K562 (cell line): ENCODE measurements around the gene RPEL1. TPM values are rescaled to one million over a fixed set of nuclear protein-coding genes. Genes with fewer than 3 reads are reported as not detected.

ENCODE experiments used
- CREB5 ChIP-seq: fragments of 250-450 bp; sonication (Bioruptor Pico); IDR thresholded peaks from 2 replicates; pipeline ENCODE4 v1.5.0; 2020; ENCODE audit warnings: mild to moderate bottlenecking
- DPF2 ChIP-seq: fragments of 450-650 bp; IDR thresholded peaks from 2 replicates; pipeline ENCODE4 v1.6.1; 2016
- ETS1 ChIP-seq: conservative IDR thresholded peaks from 2 replicates; pipeline ENCODE4 v1.6.1; 2011; ENCODE audit warnings: low read depth, mild to moderate bottlenecking, low read length; ENCODE audit not compliant: control insufficient read depth
- JUNB ChIP-seq: fragments of 450-650 bp; formaldehyde crosslinking; conservative IDR thresholded peaks from 2 replicates; pipeline ENCODE4 v1.4.0; 2020; ENCODE audit warnings: mild to moderate bottlenecking
- LARP7 ChIP-seq: fragments of 450-650 bp; IDR thresholded peaks from 2 replicates; pipeline ENCODE4 v1.6.1; 2016
- LEF1 ChIP-seq: fragments of 450-650 bp; IDR thresholded peaks from 2 replicates; pipeline ENCODE4 v1.6.1; 2016; ENCODE audit warnings: mild to moderate bottlenecking
- MNT ChIP-seq, 2 experiments: fragments of 450-650 bp; conservative IDR thresholded peaks; 2 replicates each; pipeline ENCODE4 v1.6.1; 2017; ENCODE audit warnings: mild to moderate bottlenecking in 2 of 2, moderate library complexity in 2 of 2
- NFE2L1 ChIP-seq: fragments of 450-650 bp; IDR thresholded peaks from 2 replicates; pipeline ENCODE4 v1.6.1; 2016; ENCODE audit warnings: missing genetic modification characterization, low read depth, mild to moderate bottlenecking, missing compliant biosample characterization, moderate library complexity, borderline replicate concordance
- NFYB ChIP-seq: IDR thresholded peaks from 2 replicates; pipeline ENCODE4 v1.6.1; 2011; ENCODE audit warnings: mild to moderate bottlenecking, moderate library complexity; ENCODE audit not compliant: insufficient read length; ENCODE audit errors: extremely low read depth
- NR1H2 ChIP-seq: sonication (generic); formaldehyde crosslinking; IDR thresholded peaks from 2 replicates; pipeline ENCODE4 v1.4.0; 2020; ENCODE audit warnings: mild to moderate bottlenecking, missing genetic modification reagents
- PHTF2 ChIP-seq: fragments of 250-450 bp; sonication (Bioruptor Pico); IDR thresholded peaks from 2 replicates; pipeline ENCODE4 v1.5.0; 2021; ENCODE audit warnings: mild to moderate bottlenecking
- POU5F1 ChIP-seq: fragments of 150-350 bp; IDR thresholded peaks from 2 replicates; pipeline ENCODE4 v1.6.1; 2014; ENCODE audit warnings: borderline replicate concordance, low read length, low read depth, mild to moderate bottlenecking; ENCODE audit not compliant: partially characterized antibody
- PTBP1 ChIP-seq: fragments of 200-400 bp; formaldehyde crosslinking; IDR thresholded peaks from 2 replicates; pipeline ENCODE4 v1.6.1; 2017; ENCODE audit warnings: low read depth, low read length
- RCOR1 ChIP-seq, 2 experiments: IDR thresholded peaks; 2 replicates each; pipeline ENCODE4 v1.6.1; 2012; ENCODE audit warnings: low read depth in 2 of 2, low read length in 2 of 2, borderline replicate concordance in 1 of 2, improper control_type of control experiment in 1 of 2
- RNF2 ChIP-seq: sonication (generic); IDR thresholded peaks from 2 replicates; pipeline ENCODE4 v1.6.1; 2016
- SMARCE1 ChIP-seq: fragments of 450-650 bp; IDR thresholded peaks from 2 replicates; pipeline ENCODE4 v1.7.1; 2016; ENCODE audit warnings: mild to moderate bottlenecking
- TBP ChIP-seq: optimal IDR thresholded peaks from 2 replicates; pipeline ENCODE3; 2011; ENCODE audit warnings: low read depth, low read length, improper control_type of control experiment
- TCF3 ChIP-seq: sonication (generic); formaldehyde crosslinking; IDR thresholded peaks from 2 replicates; pipeline ENCODE4 v1.4.0; 2020; ENCODE audit warnings: mild to moderate bottlenecking, missing genetic modification reagents
- U2AF2 ChIP-seq: fragments of 200-400 bp; formaldehyde crosslinking; optimal IDR thresholded peaks from 2 replicates; pipeline ENCODE3; 2017; ENCODE audit warnings: low read depth, mild to moderate bottlenecking, low read length
- ZC3H8 ChIP-seq: fragments of 450-650 bp; IDR thresholded peaks from 2 replicates; pipeline ENCODE4 v1.6.1; 2017
- ZFP1 ChIP-seq: fragments of 450-650 bp; formaldehyde crosslinking; IDR thresholded peaks from 2 replicates; pipeline ENCODE4 v1.4.0; 2020; ENCODE audit warnings: mild to moderate bottlenecking, mixed read lengths
- ZFP91 ChIP-seq: sonication (generic); formaldehyde crosslinking; IDR thresholded peaks from 2 replicates; pipeline ENCODE4 v1.8.0; 2022; ENCODE audit warnings: mild to moderate bottlenecking, missing genetic modification reagents
- ZKSCAN8 ChIP-seq: fragments of 200-800 bp; sonication (Bioruptor generic); IDR thresholded peaks from 2 replicates; pipeline ENCODE4 v1.6.1; 2016; ENCODE audit warnings: missing genetic modification characterization, missing compliant biosample characterization
- ZNF24 ChIP-seq: fragments of 450-650 bp; IDR thresholded peaks from 2 replicates; pipeline ENCODE4 v1.6.1; 2016
- ZNF589 ChIP-seq: fragments of 200-800 bp; sonication (Bioruptor generic); IDR thresholded peaks from 2 replicates; pipeline ENCODE4 v1.6.1; 2016; ENCODE audit warnings: low read depth, missing genetic modification characterization, missing compliant biosample characterization
- polyA plus RNA-seq, 8 experiments: library from polyadenylated mRNA; depleted of rRNA in 4 of 8; stranded (reverse) in 5 of 8; unstranded in 3 of 8; fragments of >200 nt; fragmentation: Nextera tagmentation in 2 of 8; fragmentation: Illumina TruSeq in 1 of 8; extraction: Ambion mirVana in 2 of 8; extraction: Trizol in 1 of 8; gene quantifications; 2 replicates each; pipeline versions ENCODE4 v1.2.1 to v1.2.3, GENCODE V29; 2011 to 2014; ENCODE audit warnings: inconsistent platforms in 1 of 8, missing spikeins in 1 of 8
- total RNA-seq, 7 experiments: library from RNA; depleted of rRNA in 6 of 7; stranded (reverse); fragments of >200 nt in 6 of 7; fragmentation: Illumina TruSeq in 2 of 7; extraction: Trizol in 2 of 7; gene quantifications; 2 replicates each; pipeline versions ENCODE4 v1.2.1 to v1.2.3, GENCODE V29; 2011 to 2021; ENCODE audit warnings: low replicate concordance in 1 of 7

Gene RPEL1
- total and polyA plus RNA-seq, 9 of the 15 experiments (the other 6 are each of a cell fraction or from before 2014, with no cell fraction given): 0.04 to 0.15 (median 0.07) TPM; not detected in 4

- no peak for TF ChIP-seq ZFP91
- no peak for TF ChIP-seq NFYB
- peak; percentile 46 for TF ChIP-seq TBP
- TF ChIP-seq MNT (conservative IDR thresholded peaks at IDR 0.05): 0 out of 4 replicates have a peak, but pooled peaks of 1 of the 2 experiments have one; percentile 30
- peak; percentile 15; the same call in 1 of the 2 replicates for TF ChIP-seq ZNF24
- peak; percentile 65 for TF ChIP-seq TCF3 (CRISPR knock-in tag)
- no peak for TF ChIP-seq ZC3H8
- peak in 1 of 2 experiments; percentile 77; a peak in 2 of 4 replicates for TF ChIP-seq RCOR1 (IDR thresholded peaks at IDR 0.05; ENCODE audit: borderline replicate concordance in 1 of 2, low read depth in 2 of 2, low read length in 2 of 2)
- TF ChIP-seq ETS1: no peak
- peak; percentile 92 for TF ChIP-seq ZNF589 (CRISPR knock-in tag)
- TF ChIP-seq DPF2: peak; percentile 94
- TF ChIP-seq NR1H2: no peak
- TF ChIP-seq ZKSCAN8 (CRISPR knock-in tag): peak; percentile 62
- peak; percentile 88 for TF ChIP-seq SMARCE1
- no peak for TF ChIP-seq POU5F1
- peak; percentile 66; the same call in 1 of the 2 replicates for TF ChIP-seq LEF1
- TF ChIP-seq NFE2L1 (tag): no peak
- 0 out of 2 replicates have a peak, but pooled peaks have one; percentile 26 for TF ChIP-seq JUNB (CRISPR knock-in tag)
- no peak for TF ChIP-seq PHTF2 (CRISPR knock-in tag)
- no peak for TF ChIP-seq U2AF2
- TF ChIP-seq CREB5 (CRISPR knock-in tag): no peak
- TF ChIP-seq LARP7: no peak
- no peak for TF ChIP-seq PTBP1
- 0 out of 2 replicates have a peak, but pooled peaks have one; percentile 43 for TF ChIP-seq RNF2
- no peak for TF ChIP-seq ZFP1 (CRISPR knock-in tag)
Observed at GRCh38 chr10:103197174-103197573, 48.5 kb upstream of the RPEL1 start (continued).
